ENCODE results near the gene TMEM184B. TPM values are rescaled to one million over a fixed set of nuclear protein-coding genes. Genes with fewer than 3 reads are reported as not detected.

The TMEM184B gene
- polyA plus RNA-seq, 1 donor (not counting 4 experiments of a cell fraction or from before 2014, with no cell fraction given) = 18.8 TPM

GRCh38 chr22:38233427-38233826 lies 39.4 kb downstream of the TMEM184B start:
- Histone ChIP-seq H3K9me3 (ENCODE audit: control insufficient read depth, low read depth, low read length) (no peaks in the 10 kb centered on the region), H3K36me3 (ENCODE audit: control insufficient read depth in 2 of 2, extremely low read depth in 1 of 2, insufficient read depth in 2 of 2, low read length in 2 of 2) (peaks cover 23 to 50% of the 10 kb centered on the region in 2 experiments), H2AFZ (ENCODE audit: control insufficient read depth, low read length) (no peak overlapping the region), H3K27ac (ENCODE audit: control insufficient read depth, insufficient read depth, low read length) (no peak overlapping the region), H3K79me2 (ENCODE audit: control insufficient read depth, insufficient read depth, low read length) (no peaks in the 10 kb centered on the region), H4K20me1 (ENCODE audit: control insufficient read depth, extremely low read depth, insufficient read depth, low read length) (no peaks in the 10 kb centered on the region), H3K9ac (ENCODE audit: control insufficient read depth, extremely low read depth, insufficient read depth, low read length) (no peak overlapping the region), H3K4me1 (ENCODE audit: control insufficient read depth, extremely low read depth, insufficient read depth, low read length) (peaks cover 18% of the 10 kb centered on the region), H3K27me3 (ENCODE audit: control insufficient read depth, extremely low read depth, insufficient read depth, low read length) (no peaks in the 10 kb centered on the region), H3K9me1 (ENCODE audit: control insufficient read depth, extremely low read depth, insufficient read depth, low read length) (no peaks in the 10 kb centered on the region), H3K4me3 (ENCODE audit: control insufficient read depth in 2 of 3, extremely low read depth in 1 of 3, insufficient read depth in 2 of 3, low read depth in 1 of 3, low read length in 3 of 3) (no peak overlapping the region), H3K4me2 (ENCODE audit: control insufficient read depth, extremely low read depth, insufficient read depth, low read depth, low read length) (no peak overlapping the region)
- dilution Hi-C loops (cut with MboI; ENCODE audit: extremely low pct_ligation_motif_present, low sequenced_read_pairs) = no loop called here
- DNase-seq (ENCODE audit: low read depth, low spot score) (no peak), FAIRE-seq (no peak)
- TF ChIP-seq CTCF (optimal IDR thresholded peaks at IDR 0.05 in 1 of 3, IDR thresholded peaks at IDR 0.05 in 1 of 3, conservative IDR thresholded peaks at IDR 0.05 in 1 of 3; ENCODE audit: extremely low read depth in 1 of 3, insufficient read depth in 2 of 3, low read length in 3 of 3) (no peak), EZH2 (IDR thresholded peaks at IDR 0.05; ENCODE audit: low read length) (no peak)

DNA sequence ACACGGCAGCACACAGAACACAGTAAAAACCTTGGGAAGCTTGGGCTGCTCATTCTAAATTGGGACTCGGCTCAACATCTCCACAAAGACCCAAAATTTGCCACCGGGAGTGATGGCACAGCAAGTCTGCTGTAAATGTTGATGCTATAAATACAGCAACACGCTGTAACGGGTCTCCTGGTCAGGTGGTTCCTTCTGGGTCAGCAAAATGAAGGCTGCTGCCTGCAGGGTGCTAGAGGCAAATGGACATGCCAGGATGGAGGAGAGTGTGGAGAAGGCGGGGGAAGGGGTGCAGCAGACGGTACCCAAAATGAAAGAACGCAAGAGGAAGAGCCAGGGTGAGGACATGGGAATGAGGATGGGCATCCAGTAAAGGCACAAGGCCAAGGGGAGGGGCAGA lies 40.6 kb downstream of the TMEM184B start:
- H3K4me1 ChIP-seq (ENCODE audit: control insufficient read depth, extremely low read depth, insufficient read depth, low read length) = peaks cover 24% of the 10 kb centered on the region
- dilution Hi-C loops (cut with MboI; ENCODE audit: extremely low pct_ligation_motif_present, low sequenced_read_pairs) = no loop called here

More for the DNA sequence above, 40.6 kb downstream of the TMEM184B start:
- DNase-seq (ENCODE audit: low read depth, low spot score) (no peak), FAIRE-seq (no peak)
- H4K20me1 ChIP-seq (ENCODE audit: control insufficient read depth, extremely low read depth, insufficient read depth, low read length) = no peaks in the 10 kb centered on the region
- no peak overlapping the region for H3K4me2 ChIP-seq (ENCODE audit: control insufficient read depth, extremely low read depth, insufficient read depth, low read depth, low read length)
- no peak overlapping the region for H3K9ac ChIP-seq (ENCODE audit: control insufficient read depth, extremely low read depth, insufficient read depth, low read length)
- H3K9me1 ChIP-seq (ENCODE audit: control insufficient read depth, extremely low read depth, insufficient read depth, low read length) = no peaks in the 10 kb centered on the region
- H3K27ac ChIP-seq (ENCODE audit: control insufficient read depth, insufficient read depth, low read length) = no peak overlapping the region
- H3K9me3 ChIP-seq (ENCODE audit: control insufficient read depth, low read depth, low read length) = no peaks in the 10 kb centered on the region
- no peaks in the 10 kb centered on the region for H3K27me3 ChIP-seq (ENCODE audit: control insufficient read depth, extremely low read depth, insufficient read depth, low read length)
- H2AFZ ChIP-seq (ENCODE audit: control insufficient read depth, low read length) = no peak overlapping the region
- no peak for TF ChIP-seq EZH2 (IDR thresholded peaks at IDR 0.05; ENCODE audit: low read length)
- TF ChIP-seq CTCF (optimal IDR thresholded peaks at IDR 0.05 in 1 of 3, IDR thresholded peaks at IDR 0.05 in 1 of 3, conservative IDR thresholded peaks at IDR 0.05 in 1 of 3; ENCODE audit: extremely low read depth in 1 of 3, insufficient read depth in 2 of 3, low read length in 3 of 3) = no peak
- peaks cover 24 to 53% of the 10 kb centered on the region in 2 experiments for H3K36me3 ChIP-seq (ENCODE audit: control insufficient read depth in 2 of 2, extremely low read depth in 1 of 2, insufficient read depth in 2 of 2, low read length in 2 of 2)
- no peaks in the 10 kb centered on the region for H3K79me2 ChIP-seq (ENCODE audit: control insufficient read depth, insufficient read depth, low read length)
- no peak overlapping the region for H3K4me3 ChIP-seq (ENCODE audit: control insufficient read depth in 2 of 3, extremely low read depth in 1 of 3, insufficient read depth in 2 of 3, low read depth in 1 of 3, low read length in 3 of 3)

All from keratinocyte (primary cell).